ENCODE results near the gene PPIF. TPM values are rescaled to one million over a fixed set of nuclear protein-coding genes. Genes with fewer than 3 reads are reported as not detected.

Gene PPIF
- total RNA-seq, 2 donors from 2014 or later: 30.6 to 69.1 TPM

DNA sequence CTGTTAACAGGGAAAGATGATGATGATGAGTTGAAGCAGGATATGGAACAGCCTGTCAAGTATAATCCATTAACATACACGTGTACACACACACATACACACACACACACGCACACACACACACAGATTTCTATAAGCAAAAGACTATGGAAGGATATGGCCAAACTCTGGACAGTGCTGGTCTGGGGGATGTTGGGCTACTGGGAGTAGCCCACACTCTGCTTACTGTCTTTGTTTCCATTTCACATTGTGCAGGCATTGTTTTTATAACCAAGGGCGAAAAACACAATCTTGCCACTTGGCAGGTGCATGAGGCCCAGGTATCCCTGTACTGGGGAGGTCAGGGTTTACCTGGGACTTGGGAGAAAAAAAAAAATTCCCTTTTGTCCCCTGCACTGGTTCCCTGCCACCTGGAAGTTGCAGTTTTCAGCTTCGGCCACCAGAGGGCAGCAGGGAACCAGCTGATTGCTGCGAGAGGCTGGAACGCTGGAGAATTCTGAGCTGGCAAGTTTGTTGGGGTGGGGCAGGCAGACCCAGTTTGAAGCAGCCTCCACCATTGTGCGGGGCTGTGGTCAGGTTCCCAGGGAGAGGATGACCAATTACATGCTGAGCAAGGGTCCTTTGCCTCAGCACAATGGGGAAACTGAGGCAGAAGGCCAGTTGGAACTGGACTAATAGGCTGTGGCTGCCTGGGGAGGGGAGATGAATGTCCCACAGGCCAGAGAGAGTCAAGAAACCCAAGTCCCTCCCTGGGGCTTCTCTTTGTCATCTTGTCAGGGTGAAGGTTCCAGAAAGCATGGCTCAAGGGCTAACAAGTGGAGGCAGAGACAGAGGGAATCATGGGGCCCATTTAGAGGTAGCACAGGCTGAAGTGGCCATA is 27.3 kb downstream of the PPIF start:
- TF ChIP-seq POLR2AphosphoS5 (IDR thresholded peaks at IDR 0.05) (peak; percentile 61), POLR2A (IDR thresholded peaks at IDR 0.05) (no peak)
- TF ChIP-seq, protein P1, sequence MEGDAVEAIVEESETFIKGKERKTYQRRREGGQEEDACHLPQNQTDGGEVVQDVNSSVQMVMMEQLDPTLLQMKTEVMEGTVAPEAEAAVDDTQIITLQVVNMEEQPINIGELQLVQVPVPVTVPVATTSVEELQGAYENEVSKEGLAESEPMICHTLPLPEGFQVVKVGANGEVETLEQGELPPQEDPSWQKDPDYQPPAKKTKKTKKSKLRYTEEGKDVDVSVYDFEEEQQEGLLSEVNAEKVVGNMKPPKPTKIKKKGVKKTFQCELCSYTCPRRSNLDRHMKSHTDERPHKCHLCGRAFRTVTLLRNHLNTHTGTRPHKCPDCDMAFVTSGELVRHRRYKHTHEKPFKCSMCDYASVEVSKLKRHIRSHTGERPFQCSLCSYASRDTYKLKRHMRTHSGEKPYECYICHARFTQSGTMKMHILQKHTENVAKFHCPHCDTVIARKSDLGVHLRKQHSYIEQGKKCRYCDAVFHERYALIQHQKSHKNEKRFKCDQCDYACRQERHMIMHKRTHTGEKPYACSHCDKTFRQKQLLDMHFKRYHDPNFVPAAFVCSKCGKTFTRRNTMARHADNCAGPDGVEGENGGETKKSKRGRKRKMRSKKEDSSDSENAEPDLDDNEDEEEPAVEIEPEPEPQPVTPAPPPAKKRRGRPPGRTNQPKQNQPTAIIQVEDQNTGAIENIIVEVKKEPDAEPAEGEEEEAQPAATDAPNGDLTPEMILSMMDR (IDR thresholded peaks at IDR 0.05): peak; percentile 94 to 98 (median 96)
- WGBS: 10% methylated on average over 7 of the region's 7 CpGs
- no peaks in the 10 kb centered on the region for H3K4me1 ChIP-seq (replicated peaks)
- H3K27me3 ChIP-seq (replicated peaks; ENCODE audit: insufficient read depth): no peaks in the 10 kb centered on the region
- no peaks in the 10 kb centered on the region for H3K36me3 ChIP-seq
- peak; percentile 64 for DNase-seq (ENCODE audit: low spot score)
- intact Hi-C loops (cut with DNase I): loop anchor here (2.0 to 5.0 kb wide), 2 partner anchors 92 to 113 kb away; no protein-coding TSS in a partner anchor
- no peak overlapping the region for H3K27ac ChIP-seq
- no peaks in the 10 kb centered on the region for H3K9me3 ChIP-seq
- no peak overlapping the region for H3K4me3 ChIP-seq

DNA sequence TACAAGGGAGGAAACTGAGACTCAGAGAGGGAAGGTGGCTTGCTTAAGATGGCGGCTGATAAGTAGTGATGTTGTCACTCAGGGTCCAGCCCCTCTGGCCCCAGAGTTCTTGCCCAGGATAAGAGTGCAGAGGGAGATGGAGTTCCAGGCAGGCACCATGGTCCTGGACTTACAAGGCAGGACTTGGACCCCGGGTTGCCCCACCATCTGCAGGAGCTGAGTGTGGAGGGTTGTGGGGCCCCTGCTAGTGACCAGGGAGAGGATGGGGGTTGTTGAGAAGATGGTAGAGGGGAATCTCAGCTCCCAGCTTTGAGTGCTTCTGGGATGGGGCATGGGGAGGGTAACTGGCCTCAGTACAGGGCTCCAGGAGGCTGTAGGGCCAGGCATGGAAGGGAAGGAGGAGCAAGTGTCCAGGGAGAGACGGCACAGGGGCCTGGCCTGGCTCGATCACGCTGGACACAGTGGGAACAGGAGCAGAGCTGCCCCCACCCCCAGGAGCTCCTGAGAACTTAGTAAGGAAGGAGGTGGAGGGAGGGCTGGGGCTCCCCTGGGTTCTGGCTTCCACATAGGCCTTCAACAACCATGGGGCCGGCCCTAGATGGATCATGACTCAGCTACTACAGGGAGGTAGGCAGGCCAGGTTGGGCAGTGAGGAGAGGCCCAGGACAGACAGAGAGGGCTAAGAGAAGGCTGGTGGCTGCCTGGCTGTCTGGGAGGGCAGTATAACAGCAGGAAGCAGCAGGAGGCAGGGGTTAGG is 28.2 kb downstream of the PPIF start:
- intact Hi-C loops (cut with DNase I): loop anchor here (2.0 kb wide), 1 partner anchor 91 kb away; no protein-coding TSS in a partner anchor
- H3K27me3 ChIP-seq (replicated peaks; ENCODE audit: insufficient read depth): no peaks in the 10 kb centered on the region
- H3K4me1 ChIP-seq (replicated peaks): peaks cover 7% of the 10 kb centered on the region
- WGBS: 84% methylated on average over 6 of the region's 6 CpGs
- no peak for DNase-seq (ENCODE audit: low spot score)
- no peaks in the 10 kb centered on the region for H3K9me3 ChIP-seq
- TF ChIP-seq POLR2AphosphoS5 (IDR thresholded peaks at IDR 0.05): no peak
- TF ChIP-seq, protein P1 (IDR thresholded peaks at IDR 0.05): no peak
- TF ChIP-seq POLR2A (IDR thresholded peaks at IDR 0.05): no peak
- H3K36me3 ChIP-seq: no peaks in the 10 kb centered on the region
- no peak overlapping the region for H3K4me3 ChIP-seq
- no peak overlapping the region for H3K27ac ChIP-seq

DNA sequence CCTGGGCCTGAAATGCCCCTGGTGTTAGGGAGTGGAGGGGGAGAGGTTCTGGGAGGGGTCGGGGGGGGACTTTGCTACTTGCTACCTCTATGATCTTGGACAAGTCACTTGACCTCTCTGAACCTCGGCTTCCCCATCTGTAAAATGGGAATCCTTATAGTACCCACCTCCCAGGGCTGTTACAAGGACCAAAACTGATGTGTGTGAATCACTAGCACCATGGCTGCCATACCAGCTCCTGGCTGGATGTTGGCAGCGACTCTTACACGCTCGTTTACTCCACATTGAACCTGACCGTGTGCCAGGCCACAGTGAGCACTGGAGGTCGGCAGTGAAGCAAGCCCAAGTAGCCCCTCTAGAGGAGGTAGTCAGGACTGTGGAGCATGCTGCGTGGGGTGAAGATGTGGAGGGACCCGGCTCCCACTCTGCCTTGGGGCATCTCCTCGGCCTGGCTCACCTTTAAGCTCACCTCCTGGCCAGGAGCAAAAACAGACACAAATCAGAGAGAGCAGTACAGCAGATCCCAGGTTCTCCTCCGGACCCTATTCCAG is 28.9 kb downstream of the PPIF start:
- intact Hi-C loops (cut with DNase I): no loop called here
- H3K27ac ChIP-seq: no peak overlapping the region
- H3K36me3 ChIP-seq: no peaks in the 10 kb centered on the region
- H3K27me3 ChIP-seq (replicated peaks; ENCODE audit: insufficient read depth): no peaks in the 10 kb centered on the region
- H3K9me3 ChIP-seq: no peaks in the 10 kb centered on the region
- peaks cover 14% of the 10 kb centered on the region for H3K4me1 ChIP-seq (replicated peaks)
- DNase-seq (ENCODE audit: low spot score): no peak
- no peak overlapping the region for H3K4me3 ChIP-seq
- 79% methylated on average over 11 of the region's 11 CpGs for whole genome bisulfite sequencing
- TF ChIP-seq POLR2AphosphoS5 (IDR thresholded peaks at IDR 0.05): no peak
- no peak for TF ChIP-seq POLR2A (IDR thresholded peaks at IDR 0.05)
- TF ChIP-seq, protein P1 (IDR thresholded peaks at IDR 0.05): no peak

DNA sequence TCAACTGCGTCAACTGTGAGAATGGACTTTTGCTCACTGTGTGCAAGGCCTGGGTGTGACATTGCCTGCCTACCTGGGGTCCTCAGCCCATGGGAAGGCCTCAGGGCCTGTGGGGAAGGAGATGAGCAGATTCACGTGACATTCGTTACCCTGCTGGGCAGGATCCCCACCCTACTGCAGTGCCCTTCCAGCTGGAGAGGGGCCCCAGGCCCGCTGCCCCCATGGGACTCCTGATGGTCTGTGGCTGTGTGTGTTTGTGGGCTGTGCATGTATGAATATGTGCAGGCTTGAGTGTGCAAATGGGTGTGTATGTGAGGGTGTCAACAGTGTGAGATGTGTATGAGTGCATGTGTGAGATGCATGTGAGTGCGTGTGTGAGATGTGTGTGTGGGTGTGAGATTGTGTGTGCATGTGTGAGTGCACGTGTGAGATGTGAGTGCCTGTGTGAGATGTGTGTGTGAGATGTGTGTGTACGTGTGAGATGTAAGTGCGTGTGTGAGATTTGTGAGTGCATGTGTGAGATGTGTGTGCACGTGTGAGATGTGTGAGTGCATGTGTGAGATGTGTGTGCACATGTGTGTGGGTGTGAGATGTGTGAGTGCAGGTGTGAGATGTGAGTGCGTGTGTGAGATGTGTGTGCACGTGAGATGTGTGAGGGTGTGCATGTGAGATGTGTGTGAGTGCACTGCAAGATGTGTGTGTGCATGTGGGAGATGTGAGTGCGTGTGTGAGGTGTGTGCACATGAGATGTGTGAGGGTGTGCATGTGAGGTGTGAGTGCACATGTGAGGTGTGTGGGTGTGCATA is 29.7 kb downstream of the PPIF start:
- H3K4me3 ChIP-seq: no peak overlapping the region
- H3K27ac ChIP-seq: no peak overlapping the region
- no peaks in the 10 kb centered on the region for H3K9me3 ChIP-seq
- peaks cover 14% of the 10 kb centered on the region for H3K4me1 ChIP-seq (replicated peaks)
- TF ChIP-seq POLR2A (IDR thresholded peaks at IDR 0.05): no peak
- H3K36me3 ChIP-seq: no peaks in the 10 kb centered on the region
- intact Hi-C loops (cut with DNase I): no loop called here
- 91% methylated on average over 12 of the region's 12 CpGs for WGBS
- no peak for DNase-seq (ENCODE audit: low spot score)
- no peaks in the 10 kb centered on the region for H3K27me3 ChIP-seq (replicated peaks; ENCODE audit: insufficient read depth)
